ENCODE data around the gene ARFGAP3. TPM values are rescaled to one million over a fixed set of nuclear protein-coding genes. Genes with fewer than 3 reads are reported as not detected.
A peak's percentile ranks its signal among the peaks of the same experiment; 100 is the strongest.
"Not testable (repeated sequence)": the region's sequence is repeated elsewhere in the genome, so short reads cannot be mapped to it uniquely, and the experiment has no call there.

The ARFGAP3 gene
- total RNA-seq, 1 donor from 2014 or later = 58.4 TPM

DNA sequence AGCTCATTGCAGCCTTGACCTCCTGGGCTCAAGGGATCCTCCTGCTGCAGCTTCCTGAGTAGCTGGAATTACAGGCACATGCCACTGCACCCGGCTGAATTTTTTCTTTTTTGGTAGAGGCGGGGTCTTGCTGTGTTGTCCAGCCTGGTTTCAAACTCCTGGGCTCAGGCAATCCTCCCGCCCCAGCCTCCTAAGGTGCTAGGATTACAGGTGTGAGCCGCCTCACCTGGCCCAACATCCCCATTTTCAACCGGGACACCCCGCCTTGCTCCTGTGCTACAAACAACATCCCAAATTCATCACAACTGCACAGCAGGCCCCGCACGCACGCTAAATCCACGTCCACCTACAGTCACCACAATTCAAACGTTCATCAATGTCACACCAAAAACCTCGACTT, 61.0 kb downstream of the ARFGAP3 start:
- DNase-seq (ENCODE audit: low read depth in 2 of 2) = no peak

DNA sequence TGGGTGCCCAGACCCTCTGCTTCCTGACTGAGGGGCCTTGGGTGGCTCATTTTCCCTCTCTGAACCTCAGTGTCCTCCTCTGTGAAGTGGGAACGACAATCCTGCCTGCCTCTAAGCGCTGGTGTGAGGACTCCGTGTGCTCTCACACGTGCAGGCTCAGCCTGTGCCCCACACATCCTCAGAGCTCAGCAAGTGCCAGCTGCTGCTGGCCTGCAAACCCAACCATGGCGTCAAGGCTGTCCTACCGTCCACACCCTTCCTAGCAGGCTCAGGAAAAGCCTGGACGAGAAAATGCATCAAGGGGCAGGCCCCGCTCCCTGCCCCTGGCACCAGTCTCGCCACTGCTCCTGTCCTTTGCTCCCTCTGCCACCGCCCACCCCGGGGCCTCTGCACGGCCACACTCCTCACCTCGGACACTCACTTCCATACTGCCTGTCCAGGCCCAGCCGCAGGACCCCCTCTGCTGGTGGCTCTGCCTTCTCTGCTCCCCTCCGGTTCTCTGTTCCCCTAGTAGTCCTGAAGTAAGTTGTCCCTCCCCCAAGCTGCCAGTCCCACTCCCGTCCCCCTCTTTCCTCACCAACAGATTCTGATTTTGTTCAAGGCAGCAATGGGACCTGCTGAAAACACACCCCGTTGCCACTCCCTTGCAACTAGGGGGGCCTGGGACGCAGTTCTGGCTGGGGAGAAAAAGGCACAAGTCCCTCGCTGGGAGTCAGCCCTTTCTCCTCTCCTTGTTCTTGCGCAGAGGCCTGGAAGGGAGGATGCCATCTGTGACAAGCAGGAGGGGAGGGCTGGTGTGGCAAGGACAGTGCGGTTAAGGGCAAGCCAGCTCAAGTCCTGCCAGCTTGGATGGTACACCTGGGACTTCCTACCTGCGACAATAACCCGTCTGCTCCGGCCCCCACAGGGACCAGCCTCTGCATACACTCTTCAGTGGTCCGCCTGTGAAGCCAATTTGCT, 62.2 kb downstream of the ARFGAP3 start:
- no peak for DNase-seq (ENCODE audit: low read depth in 2 of 2)

DNA sequence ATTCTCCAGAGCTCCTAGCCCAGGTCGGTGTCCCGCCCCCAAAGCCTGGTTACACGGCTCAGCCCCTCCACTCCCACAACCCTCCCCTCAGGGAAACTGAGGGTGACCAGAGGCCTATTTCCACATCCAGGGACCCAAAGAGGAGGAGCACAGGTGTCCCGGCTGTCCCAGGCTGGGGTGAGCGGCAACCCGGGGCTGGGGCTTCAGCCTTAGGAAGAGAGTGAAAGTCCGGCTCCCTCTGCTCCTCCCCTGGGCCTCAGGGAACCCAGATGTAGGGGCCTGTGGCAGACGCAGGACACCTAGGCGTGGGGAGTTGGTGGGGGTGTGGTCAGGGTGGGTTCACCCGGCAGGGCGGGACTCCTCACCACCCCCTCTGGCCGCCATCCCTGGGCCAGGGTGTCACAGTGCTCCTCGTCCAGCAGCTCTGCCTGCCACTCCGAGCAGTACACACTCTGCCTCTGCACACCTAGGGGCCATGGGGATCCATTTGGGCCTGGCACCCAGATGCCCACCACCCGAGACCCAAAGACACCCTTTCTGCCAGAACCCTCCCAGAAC, 63.1 kb downstream of the ARFGAP3 start:
- DNase-seq (ENCODE audit: low read depth in 2 of 2) = no peak

DNA sequence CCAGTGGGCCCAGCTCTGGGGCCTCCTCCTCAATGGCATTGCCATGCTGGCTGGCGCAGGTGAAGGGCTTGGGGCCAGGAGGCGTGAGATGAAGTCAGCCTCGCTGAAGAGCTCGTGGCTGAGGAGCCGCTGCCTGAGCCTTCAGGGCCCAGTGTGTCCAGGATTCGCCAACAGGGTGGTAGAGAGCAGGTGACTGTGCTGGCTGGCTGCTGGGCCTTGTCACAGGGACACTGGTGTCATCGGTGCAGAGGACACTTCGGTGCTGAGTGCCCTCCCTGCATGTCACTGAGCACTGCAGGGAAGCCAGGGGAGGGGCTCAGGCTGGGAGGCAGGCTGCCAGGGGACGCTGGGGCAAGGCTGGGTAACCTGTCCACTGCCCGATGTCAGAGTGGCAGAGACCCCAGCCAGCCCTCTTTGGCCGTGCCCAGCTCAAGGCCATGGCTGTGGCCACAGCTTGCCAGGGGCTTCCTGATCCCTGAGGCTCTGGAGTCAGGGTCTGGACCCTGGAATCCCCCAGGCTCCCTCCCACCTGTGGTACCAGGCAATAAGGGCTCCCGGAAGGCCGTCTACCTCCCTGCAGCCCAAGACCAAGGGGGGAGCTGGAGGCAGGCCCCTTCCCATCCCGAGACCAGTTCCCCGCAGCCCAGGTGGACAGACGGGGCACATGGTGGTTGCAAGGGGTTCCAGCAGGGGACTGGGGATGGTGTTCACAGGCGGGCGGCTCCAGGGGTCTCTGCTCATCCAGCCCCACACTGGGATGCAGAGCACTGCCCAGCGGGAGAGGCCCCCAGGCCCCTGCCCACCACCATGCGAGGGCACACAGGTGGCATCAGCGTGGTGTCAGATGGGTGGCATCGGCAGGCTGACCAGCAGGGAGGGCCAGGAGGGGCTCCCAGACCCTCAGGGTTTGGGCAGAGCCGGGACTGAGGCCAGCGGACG, 63.9 kb downstream of the ARFGAP3 start:
- no peak for DNase-seq (ENCODE audit: low read depth in 2 of 2)

DNA sequence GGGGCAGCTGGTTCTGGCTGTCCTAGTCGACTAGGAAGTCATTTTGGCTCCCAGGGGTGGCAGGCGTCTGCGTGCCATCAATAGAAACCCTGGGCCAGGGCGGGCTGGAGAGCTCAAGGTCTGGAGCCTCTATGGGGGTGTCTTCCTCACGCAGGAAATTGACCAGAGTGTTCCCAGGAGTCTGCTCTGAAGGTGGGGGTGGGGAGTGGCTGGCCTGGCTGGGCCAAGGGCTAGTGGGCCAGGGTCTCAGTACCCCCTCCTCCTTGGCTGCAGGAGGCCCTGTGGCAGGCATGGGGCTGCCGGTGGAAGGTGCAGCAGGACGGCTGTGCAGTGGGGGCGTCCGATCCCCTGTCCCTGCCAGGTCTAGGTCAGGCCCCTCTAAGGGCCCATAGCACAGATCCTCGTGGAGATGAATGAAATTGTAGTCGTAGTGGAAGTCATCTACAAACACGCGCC, 64.6 kb downstream of the ARFGAP3 start:
- DNase-seq (ENCODE audit: low read depth in 2 of 2) = no peak

DNA sequence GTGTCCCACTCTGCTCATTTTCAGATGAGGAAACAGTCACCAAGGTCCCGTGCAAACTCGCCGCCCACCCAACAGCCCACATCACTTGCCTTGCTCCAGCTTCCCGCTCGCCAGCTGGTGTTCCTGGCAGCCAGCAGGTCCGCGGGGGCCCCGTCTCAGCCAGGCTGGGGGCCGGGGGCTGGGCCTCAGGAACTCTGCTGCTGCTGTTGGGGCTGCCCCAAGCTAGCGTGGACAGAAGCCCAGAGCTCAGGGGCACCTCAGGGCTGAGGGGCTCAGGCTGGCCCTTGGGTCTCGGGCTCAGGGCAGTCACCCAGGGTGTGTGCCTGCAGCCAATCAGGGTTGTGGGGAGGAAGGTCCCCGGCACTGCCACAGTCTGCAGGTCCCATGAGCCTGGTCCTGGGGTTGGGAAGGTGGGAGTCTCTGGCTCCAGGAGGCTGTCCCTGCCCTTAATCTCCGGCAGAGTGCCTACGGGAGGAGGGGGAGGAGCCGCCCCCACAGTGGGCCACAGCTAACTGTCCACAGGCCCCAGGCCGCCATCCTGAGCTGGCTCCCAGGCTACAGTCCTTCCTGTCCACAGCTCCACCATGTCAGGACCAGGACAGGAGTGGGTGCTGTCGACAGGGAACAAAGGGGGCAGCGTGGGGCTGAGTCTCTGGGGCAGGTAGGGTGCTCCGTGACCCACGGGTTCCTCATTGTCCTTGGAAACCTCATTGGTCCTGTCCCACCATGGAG, 65.2 kb downstream of the ARFGAP3 start:
- DNase-seq (ENCODE audit: low read depth in 2 of 2) = no peak

DNA sequence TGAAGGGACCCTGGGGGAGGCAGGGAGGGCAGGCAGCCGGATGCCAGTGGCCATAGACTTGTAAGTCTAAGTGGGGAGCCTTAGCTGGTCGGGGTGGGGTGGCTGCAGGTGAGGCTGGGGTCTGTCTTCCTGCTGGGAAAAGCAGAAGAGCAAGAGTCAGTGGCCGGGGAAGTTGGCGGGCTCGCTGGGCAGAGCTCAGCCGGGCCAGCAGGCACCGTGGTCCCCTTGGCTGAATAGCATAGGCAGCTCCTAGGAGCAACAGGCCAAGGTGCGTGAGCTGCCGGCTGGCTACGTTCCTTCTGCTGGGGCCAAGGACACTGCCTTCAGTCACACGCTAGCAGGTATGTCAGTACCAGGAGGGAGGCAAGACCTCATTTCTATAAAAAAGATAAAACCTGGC, 68.6 kb downstream of the ARFGAP3 start:
- DNase-seq (ENCODE audit: low read depth in 2 of 2) = no peak

DNA sequence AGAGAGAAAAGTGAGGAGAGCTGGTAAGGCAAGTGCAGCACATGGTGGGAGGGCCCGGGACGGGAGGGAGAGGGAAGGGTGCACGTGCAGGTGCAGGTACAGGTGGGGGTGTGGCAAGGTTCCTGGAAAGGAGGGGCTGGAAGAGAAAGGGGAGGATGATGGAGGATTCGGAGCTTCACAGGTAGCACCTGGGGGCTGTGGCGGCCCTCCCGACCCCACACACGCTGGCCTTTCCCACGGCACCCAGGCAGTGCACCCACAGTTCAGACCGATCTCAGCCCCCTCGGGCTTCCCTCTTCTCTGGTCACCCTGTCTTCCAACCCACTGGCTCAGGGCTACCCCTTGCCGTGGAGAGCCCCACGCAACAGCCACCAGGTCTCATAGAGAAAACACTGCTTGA, 69.1 kb downstream of the ARFGAP3 start:
- no peak for DNase-seq (ENCODE audit: low read depth in 2 of 2)

DNA sequence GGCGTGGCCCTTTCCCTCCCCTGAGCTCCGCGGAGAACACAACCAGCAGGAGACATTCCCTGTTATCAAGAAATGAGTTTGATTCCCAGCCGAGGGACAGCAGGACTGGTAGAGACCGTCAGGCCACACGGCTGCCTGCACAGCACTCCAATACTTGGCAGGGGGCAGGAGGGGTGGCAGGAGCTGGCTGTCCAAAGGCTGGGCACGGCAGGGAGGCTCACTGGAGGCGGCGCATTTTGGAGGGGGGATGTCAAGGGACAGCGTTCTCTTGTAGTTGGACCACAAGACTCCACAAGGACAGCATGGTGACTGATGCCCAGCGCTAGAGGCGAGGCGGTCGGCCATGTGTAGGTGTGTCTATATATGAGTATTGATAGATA, 69.7 kb downstream of the ARFGAP3 start:
- DNase-seq (ENCODE audit: low read depth in 2 of 2) = no peak

DNA sequence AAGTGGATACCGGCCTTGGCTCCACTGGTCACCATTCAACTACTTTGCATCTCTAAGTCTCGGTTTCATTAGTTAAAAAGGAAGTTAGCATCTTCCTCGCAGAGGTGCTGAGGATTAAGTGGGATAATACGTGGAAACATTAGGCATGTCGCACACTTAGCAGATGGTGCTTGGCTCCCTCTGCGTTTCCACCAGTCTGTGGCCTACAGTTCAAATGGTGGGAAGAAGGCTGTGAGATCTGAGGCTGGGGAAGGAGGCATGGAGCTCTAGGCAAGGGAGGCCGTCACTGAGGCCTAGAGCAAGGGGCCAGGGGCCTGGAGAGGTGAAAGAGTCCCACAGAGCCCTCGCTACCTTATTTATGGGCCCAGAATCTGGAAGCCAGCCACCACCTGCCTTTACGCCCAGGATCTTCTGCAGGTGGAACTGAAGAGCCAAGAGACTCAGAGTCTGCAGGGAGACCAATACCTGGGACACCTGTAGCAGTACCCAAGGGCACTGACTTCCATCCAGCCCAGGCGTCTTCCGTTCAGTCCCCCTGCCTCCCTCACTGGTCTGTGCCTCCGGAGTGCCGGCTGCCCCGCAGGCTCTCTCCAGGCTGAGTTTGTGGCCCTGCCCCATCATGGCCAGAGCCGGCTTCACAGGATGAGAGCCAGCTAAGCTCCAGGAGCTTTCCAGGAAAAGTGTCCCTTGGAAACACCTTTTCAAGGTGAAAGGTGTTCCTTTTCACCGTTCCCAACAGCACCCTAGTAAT, 70.3 kb downstream of the ARFGAP3 start:
- DNase-seq (ENCODE audit: low read depth in 2 of 2) = no peak

DNA sequence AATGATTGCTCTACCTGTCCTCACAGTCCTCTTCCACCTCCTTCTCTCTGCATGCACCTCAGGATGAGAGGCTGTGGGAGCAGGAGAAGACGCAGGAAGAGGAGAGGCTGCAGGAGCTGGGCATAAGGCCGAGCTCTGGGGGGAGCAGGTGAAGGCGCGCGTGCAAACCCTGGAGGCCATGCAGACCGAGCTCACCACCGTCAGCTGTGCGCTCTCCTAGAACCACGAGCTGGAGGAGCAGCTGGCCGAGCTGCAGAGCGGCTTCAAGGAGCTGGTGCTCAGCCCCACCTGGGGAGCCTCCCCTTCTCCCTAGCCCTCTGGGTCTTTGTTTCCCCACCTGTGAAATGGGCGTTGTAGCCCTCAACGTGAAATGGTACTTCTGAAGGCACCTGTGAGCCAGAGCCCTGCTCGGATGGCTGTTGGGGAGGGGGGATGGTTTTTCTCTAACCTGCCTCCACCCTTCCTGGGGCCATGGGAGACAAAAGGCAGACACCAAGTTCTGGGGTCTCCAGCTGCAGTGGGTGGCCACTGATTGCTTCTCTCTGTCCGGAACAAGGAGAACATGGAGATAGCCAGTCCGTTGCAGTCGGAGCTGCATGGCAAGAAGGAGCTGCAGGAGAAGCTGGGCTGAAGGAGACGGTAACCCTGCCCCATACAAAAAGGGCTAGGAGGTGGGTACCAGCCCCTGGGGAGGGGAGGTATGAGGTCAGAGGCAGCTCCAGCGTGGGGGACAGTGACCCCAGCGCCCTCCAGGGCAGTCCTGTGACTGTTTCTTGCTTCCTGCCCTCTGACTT, 71.2 kb downstream of the ARFGAP3 start:
- no peak for DNase-seq (ENCODE audit: low read depth in 2 of 2)

DNA sequence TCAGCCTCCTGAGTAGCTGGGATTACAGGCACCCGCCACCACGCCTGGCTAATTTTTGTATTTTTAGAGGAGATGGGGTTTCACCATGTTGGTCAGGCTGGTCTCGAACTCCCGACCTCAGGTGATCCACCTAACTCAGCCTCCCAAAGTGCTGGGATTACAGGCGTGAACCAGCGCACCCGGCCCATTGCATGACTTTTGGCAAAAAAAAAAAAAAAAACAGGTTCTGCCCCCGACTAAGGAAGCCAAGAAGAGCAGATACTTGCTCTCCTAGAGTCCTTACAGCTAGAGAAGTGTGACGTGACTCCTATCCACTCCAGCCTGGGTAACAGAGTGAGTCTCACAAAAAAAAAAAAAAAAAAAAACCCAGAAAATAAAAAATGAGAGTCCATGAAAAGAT, 74.8 kb downstream of the ARFGAP3 start:
- not testable (repeated sequence) for DNase-seq (ENCODE audit: low read depth in 2 of 2)

DNA sequence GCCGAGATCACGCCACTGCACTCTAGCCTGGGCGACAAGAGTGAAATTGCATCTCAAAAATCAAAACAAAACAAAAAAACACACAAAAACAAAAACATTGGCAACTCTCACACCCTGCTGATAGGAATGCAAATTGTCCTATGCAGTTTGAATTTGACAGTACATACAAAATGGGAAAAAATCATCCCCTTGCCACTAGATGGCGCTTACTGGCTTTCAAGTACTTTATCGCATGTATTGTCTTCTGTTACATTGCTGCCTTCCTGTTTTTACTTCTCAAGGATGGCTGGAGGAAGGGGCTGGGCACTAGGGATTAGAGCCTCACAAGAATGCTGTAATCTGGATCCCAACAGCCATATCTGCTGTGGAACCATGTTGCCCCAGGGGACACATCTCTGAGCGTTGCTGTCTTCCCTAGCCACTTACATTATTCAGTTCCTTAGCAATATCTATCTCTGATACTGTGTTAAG, 77.0 kb downstream of the ARFGAP3 start:
- DNase-seq (ENCODE audit: low read depth in 2 of 2) = peak; percentile 92 to 95

DNA sequence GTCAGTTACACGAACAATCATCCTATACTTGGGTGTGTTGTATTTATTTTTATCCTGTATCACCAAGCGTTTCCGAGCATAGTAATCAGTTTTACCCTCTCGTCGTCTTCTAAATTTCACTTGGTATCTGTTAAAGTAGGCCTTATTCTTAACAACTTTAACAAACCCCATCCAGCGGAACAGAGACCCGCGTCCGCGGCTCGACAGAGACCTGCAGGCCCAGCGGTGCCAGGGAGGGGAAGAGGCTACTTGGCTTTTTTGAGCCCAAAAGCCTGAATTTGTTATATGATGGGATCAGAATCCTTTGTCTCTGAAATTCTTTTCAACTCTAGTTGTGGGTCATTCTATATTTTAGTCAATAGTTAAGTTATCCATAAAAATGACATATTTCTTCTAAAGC, 79.9 kb downstream of the ARFGAP3 start:
- no peak for DNase-seq (ENCODE audit: low read depth in 2 of 2)

DNA sequence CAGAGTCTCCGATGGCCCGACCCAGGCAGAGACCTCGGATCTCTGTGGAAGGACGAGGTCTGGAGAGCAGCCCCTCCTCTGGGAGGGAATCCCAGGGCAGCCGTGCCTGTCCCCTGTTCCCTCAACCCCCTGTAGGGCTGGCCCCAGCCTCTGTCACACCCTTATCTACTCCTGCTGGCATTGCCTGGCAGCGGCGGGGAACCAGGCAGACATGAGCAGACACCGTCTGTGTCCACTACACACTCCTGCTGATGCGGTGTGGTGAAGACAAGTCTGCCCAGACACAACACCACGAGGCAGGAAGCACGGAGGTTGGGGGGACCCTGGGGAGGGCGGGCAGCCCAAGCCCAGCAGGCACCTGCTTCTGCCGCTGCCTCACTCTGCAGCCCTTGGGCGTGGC, 83.9 kb downstream of the ARFGAP3 start:
- no peak for DNase-seq (ENCODE audit: low read depth in 2 of 2)

DNA sequence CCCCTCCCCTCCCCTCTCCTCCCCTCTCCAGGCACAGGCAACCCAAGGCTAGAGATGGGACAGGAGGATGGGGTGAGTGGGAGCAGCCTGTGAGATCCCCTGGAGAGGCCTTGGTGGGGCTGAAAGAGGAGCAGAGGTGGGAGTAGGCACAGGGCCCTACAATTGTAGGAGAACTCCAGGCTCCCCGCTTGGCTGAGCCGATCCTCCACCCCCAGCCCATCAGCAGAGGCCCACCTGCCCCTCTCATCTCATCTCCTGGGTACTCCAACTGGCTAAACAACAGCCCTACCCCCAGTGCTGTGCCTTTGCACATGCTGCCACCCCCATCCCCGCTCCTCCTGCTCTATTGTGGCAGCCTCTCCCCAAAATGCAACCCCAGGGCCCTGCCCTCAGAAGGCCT, 84.4 kb downstream of the ARFGAP3 start:
- no peak for DNase-seq (ENCODE audit: low read depth in 2 of 2)

DNA sequence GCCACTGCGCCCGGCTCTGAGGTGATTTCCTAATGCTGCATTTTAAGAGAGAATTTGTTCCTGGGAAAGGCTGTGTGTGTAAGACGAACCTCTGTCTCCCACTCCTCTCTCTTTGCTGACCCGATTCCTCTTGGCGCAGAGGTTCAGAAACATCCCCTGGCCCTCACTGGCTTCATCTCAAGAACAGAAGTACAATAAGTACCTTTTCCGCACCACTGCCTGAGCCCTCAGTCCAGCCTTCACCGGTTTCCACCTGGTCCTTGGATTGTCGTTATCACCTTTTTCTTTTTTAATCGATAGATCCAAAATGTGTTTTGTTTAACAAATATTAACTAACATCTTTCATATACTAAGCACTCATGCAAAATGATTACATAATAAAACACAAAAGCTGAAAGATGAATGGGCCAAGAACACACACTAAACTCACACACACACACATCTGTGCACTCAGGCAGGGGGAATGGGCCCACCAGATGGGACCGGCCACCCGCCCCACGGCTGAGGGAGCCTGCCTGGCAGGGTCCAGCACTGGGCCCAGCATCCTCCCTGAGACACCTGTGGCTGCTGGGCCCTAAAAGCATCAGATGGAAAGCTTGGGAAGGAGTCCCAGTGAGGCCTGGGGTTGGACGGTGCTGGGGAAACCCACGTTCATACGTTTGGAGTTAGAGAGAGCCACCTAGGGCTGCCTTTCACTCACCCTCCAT, 86.0 kb downstream of the ARFGAP3 start:
- no peak for DNase-seq (ENCODE audit: low read depth in 2 of 2)

DNA sequence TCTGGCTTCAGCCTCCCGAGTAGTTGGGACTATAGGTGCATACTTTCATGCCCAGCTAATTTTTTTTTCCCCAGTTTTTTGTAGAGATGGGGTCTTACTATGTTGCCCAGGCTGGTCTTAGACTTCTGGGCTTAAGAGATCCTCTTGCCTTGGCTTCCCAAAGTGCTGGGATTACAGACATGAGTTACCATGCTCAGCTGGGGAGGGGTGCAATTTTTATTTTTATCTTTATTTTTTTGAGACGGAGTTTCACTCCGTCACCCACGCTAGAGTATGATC, 86.7 kb downstream of the ARFGAP3 start:
- DNase-seq (ENCODE audit: low read depth in 2 of 2) = no peak
